ENCODE measurements around the gene CUBN. TPM values are rescaled to one million over a fixed set of nuclear protein-coding genes. Genes with fewer than 3 reads are reported as not detected.
"Not testable (repeated sequence)": the region's sequence is repeated elsewhere in the genome, so short reads cannot be mapped to it uniquely, and the experiment has no call there.

CUBN gene
- total RNA-seq, 1 experiment from 2014 or later: 1.3 TPM

DNA sequence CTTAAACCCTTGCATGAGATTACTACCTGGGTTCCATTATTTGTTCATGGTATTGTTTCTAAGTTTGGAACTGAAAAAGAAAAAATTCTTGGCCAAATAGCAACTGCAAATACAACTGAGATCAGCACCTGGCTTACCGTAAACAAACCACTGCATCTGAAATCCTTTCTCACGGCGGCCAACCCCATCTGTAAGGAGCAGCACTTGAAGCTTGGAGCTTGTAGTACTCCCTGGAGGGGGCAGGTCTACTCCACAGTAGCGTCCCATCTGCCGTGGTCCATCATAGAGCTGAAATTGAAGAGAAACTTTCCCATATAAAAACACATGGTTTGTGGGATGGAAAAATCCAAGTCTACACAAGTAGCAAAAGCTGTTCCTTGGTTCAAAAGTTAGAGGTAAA is 109.9 kb downstream of the CUBN start:
- intact Hi-C loops (cut with micrococcal nuclease; ENCODE audit: unreplicated experiment) (loop anchor here (5.0 to 10.0 kb wide), 4 partner anchors 43 to 215 kb away; no protein-coding TSS in a partner anchor), in situ Hi-C loops (cut with HindIII; ENCODE audit: low pct_unique_long_range_greater_than_20kb, low sequenced_read_pairs) (no loop called here)
- H3K36me3 ChIP-seq (ENCODE audit: control insufficient read depth, insufficient read depth, low read length): no peaks in the 10 kb centered on the region
- no peak for DNase-seq (ENCODE audit: low read depth, low spot score)
- H3K9me3 ChIP-seq (ENCODE audit: control insufficient read depth, insufficient read depth, low read depth, low read length): peaks cover 10% of the 10 kb centered on the region; the same call in 1 of the 2 replicates
- H3K27me3 ChIP-seq (ENCODE audit: control insufficient read depth, insufficient read depth, low read length): no peaks in the 10 kb centered on the region
- H3K4me1 ChIP-seq (ENCODE audit: control insufficient read depth, insufficient read depth, low read length): peaks cover 34% of the 10 kb centered on the region
- CTCF ChIA-PET: no interaction called here
- TF ChIP-seq, protein P1, sequence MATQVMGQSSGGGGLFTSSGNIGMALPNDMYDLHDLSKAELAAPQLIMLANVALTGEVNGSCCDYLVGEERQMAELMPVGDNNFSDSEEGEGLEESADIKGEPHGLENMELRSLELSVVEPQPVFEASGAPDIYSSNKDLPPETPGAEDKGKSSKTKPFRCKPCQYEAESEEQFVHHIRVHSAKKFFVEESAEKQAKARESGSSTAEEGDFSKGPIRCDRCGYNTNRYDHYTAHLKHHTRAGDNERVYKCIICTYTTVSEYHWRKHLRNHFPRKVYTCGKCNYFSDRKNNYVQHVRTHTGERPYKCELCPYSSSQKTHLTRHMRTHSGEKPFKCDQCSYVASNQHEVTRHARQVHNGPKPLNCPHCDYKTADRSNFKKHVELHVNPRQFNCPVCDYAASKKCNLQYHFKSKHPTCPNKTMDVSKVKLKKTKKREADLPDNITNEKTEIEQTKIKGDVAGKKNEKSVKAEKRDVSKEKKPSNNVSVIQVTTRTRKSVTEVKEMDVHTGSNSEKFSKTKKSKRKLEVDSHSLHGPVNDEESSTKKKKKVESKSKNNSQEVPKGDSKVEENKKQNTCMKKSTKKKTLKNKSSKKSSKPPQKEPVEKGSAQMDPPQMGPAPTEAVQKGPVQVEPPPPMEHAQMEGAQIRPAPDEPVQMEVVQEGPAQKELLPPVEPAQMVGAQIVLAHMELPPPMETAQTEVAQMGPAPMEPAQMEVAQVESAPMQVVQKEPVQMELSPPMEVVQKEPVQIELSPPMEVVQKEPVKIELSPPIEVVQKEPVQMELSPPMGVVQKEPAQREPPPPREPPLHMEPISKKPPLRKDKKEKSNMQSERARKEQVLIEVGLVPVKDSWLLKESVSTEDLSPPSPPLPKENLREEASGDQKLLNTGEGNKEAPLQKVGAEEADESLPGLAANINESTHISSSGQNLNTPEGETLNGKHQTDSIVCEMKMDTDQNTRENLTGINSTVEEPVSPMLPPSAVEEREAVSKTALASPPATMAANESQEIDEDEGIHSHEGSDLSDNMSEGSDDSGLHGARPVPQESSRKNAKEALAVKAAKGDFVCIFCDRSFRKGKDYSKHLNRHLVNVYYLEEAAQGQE (IDR thresholded peaks at IDR 0.05; ENCODE audit: insufficient read depth in 1 of 2, low read depth in 2 of 2, low read length in 1 of 2): no peak
- TF ChIP-seq SIN3A (IDR thresholded peaks at IDR 0.05; ENCODE audit: borderline replicate concordance, insufficient read depth, low read depth, low read length) (no peak), POLR2AphosphoS5 (IDR thresholded peaks at IDR 0.05; ENCODE audit: low read depth, low read length) (no peak), TCF7L2 (IDR thresholded peaks at IDR 0.05; ENCODE audit: low read depth, low read length) (no peak)
- TF ChIP-seq, protein P2, sequence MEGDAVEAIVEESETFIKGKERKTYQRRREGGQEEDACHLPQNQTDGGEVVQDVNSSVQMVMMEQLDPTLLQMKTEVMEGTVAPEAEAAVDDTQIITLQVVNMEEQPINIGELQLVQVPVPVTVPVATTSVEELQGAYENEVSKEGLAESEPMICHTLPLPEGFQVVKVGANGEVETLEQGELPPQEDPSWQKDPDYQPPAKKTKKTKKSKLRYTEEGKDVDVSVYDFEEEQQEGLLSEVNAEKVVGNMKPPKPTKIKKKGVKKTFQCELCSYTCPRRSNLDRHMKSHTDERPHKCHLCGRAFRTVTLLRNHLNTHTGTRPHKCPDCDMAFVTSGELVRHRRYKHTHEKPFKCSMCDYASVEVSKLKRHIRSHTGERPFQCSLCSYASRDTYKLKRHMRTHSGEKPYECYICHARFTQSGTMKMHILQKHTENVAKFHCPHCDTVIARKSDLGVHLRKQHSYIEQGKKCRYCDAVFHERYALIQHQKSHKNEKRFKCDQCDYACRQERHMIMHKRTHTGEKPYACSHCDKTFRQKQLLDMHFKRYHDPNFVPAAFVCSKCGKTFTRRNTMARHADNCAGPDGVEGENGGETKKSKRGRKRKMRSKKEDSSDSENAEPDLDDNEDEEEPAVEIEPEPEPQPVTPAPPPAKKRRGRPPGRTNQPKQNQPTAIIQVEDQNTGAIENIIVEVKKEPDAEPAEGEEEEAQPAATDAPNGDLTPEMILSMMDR (IDR thresholded peaks at IDR 0.05): no peak
- H3K4me3 ChIP-seq (ENCODE audit: low read depth in 2 of 2, low read length in 2 of 2): no peak overlapping the region
- no peak for ATAC-seq
- BruUV-seq (replicated peaks): no TSS peak
- peak overlapping the region; percentile 69 for H3K27ac ChIP-seq (ENCODE audit: low read length)
- POLR2A ChIA-PET: no interaction called here

DNA sequence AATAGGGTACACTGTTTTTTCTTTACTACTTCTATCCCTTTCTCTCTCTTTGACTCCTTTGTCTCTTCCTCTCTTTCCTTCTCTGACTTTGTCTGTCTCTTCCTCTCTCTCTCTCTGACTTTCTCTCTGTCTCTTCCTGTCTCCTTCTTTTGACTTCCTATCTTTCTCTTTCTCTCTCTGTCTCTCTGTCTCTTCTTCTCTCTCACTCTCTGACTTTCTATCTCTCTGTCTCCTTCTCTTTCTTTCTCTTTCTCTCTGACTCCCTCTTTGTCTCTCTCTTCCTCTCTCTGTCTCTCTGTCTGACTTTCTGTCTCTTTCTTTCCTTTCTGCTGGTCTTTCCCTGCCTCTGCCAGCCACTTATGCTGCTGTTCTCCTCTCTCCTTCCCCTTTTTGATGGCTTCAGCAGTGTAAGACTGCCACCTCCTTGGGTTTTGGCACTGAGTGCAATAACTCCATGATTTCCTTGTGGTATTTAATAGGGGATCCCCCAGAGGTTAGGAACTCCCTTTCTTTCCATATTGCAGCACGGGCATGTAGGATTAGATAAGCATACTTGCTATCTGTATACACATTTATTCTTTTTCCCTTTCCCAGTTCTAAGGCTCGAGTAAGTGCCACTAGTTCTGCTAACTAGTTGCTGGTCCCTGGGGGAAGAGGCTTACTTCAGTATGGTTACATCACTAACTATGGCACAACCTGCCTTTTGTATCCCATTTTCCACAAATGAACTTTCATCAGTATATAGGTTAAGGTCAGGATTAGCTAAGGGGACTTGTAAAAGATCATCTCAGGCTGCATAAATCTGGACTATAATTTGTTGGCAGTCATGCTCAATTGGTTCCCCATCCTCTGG is 116.3 kb downstream of the CUBN start:
- peak overlapping the region; percentile 68 for H3K27ac ChIP-seq (ENCODE audit: low read length)
- in situ Hi-C loops (cut with HindIII; ENCODE audit: low pct_unique_long_range_greater_than_20kb, low sequenced_read_pairs); H3K4me3 ChIP-seq (ENCODE audit: low read depth in 2 of 2, low read length in 2 of 2); H3K27me3 ChIP-seq (ENCODE audit: control insufficient read depth, insufficient read depth, low read length); intact Hi-C loops (cut with micrococcal nuclease; ENCODE audit: unreplicated experiment); CTCF ChIA-PET; DNase-seq (ENCODE audit: low read depth, low spot score); BruUV-seq (replicated peaks); H3K36me3 ChIP-seq (ENCODE audit: control insufficient read depth, insufficient read depth, low read length); ATAC-seq; POLR2A ChIA-PET; H3K4me1 ChIP-seq (ENCODE audit: control insufficient read depth, insufficient read depth, low read length); H3K9me3 ChIP-seq (ENCODE audit: control insufficient read depth, insufficient read depth, low read depth, low read length): not testable (repeated sequence)

DNA sequence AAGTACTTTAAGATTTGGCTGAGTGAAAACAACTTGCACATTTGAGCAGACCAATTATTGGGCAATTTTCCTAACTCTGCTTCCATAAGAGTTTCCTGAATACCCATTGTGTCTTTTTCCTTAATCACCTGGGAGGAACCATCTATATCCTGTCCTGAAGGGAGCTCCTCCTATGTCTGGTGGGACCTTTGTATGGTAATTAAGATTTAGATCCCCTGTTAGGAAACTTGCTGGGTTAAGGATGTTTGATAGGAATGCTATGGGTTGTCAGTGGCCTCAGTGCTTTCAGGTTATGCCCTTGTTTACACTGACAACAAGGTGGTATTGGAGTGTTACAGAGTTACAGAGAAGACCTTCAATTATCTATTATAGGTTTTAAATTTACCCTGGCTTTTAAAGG is 116.9 kb downstream of the CUBN start:
- intact Hi-C loops (cut with micrococcal nuclease; ENCODE audit: unreplicated experiment); H3K4me3 ChIP-seq (ENCODE audit: low read depth in 2 of 2, low read length in 2 of 2); DNase-seq (ENCODE audit: low read depth, low spot score); H3K27me3 ChIP-seq (ENCODE audit: control insufficient read depth, insufficient read depth, low read length); BruUV-seq (replicated peaks); CTCF ChIA-PET; POLR2A ChIA-PET; H3K4me1 ChIP-seq (ENCODE audit: control insufficient read depth, insufficient read depth, low read length); H3K9me3 ChIP-seq (ENCODE audit: control insufficient read depth, insufficient read depth, low read depth, low read length); H3K36me3 ChIP-seq (ENCODE audit: control insufficient read depth, insufficient read depth, low read length); ATAC-seq; in situ Hi-C loops (cut with HindIII; ENCODE audit: low pct_unique_long_range_greater_than_20kb, low sequenced_read_pairs): not testable (repeated sequence)
- peak overlapping the region; percentile 68; the same call in 1 of the 2 replicates for H3K27ac ChIP-seq (ENCODE audit: low read length)

Data from Panc1 (cell line).